ENCODE measurements around the gene SLMAP.

DNA sequence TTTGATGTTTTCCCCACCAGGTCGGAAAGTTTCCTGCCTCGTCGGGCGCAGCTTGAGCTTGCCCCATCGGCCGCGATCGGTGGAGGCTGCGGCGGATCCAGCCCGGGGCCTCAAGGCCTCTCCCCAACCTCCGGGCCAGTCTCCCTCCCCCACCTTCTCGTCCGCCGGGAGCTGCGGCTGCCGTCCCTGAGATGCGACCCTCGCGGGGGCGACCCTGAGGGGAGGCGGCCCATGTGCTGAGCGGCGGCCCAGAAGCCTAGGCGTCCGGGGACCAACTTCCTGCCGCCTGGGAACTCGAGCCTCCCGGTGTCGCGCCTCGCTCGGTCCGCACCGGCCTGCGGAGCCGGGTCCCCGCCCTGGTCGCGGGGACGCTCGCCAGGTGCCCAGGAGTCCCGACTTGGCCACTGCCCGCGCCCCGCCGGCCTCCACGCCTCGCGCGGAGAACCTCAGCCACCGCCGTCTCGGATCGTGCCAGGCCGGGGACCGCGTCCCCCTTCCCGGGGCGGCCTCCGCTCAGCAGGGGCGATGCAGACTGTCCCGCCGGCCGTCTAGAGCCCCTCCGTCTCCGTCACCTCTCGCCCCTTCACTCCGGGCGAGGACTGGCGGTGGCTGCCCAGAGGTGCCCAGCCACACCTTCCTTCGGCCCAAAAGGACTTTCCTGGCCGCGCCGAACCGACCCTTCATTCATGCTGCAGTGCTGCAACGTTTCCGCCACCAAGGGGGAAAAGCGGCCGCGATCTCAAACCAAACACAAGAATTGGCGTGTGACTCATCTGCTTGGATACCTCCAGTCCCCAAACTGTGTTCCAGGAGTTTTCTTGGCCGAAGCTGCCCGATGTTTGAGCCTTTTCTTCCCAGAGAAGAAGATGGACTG is 656 bp downstream of the SLMAP start:
- TF ChIP-seq CTCF (IDR thresholded peaks at IDR 0.05; ENCODE audit: borderline replicate concordance, extremely low read depth, low read length, poor library complexity, severe bottlenecking), result no peak
- no peak for TF ChIP-seq EZH2 (IDR thresholded peaks at IDR 0.05; ENCODE audit: borderline replicate concordance, low read depth, low read length, severe bottlenecking)
